Activated CD4-positive, alpha-beta T cell treated with anti-CD3 and anti-CD28 coated beads, Interleukin-2, Interleukin-4, amounts not matched to agents 100 ng/mL and 50 ng/mL, durations not matched to agents 16 hours and 8 hours (primary cell): ENCODE results near the gene GBE1.

Source experiments
- DNase-seq: peaks from one replicate; pipeline ENCODE4 v3.0.0-alpha.2; 2020; ENCODE audit warnings: low spot score

Gene GBE1

DNA sequence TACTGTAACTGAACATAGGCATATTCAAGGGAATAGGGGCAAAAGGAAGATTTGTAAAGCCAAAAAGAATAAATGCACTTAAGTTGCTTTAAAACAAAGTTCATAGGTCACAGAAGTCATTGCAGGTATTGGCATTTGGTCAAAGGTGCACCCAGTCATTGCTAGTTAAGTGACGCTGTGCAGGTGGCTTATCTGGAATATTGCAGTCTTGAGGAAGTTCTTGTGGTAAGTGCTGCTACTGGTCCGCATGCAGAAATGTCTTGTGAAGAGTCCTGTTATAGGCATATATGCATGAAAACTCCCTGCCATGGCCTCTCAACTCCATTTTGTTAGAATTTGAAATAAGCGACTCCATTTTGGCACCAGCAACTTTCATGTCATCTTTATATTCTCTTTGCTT, 293.1 kb downstream of the GBE1 start:
- no peak for DNase-seq

GRCh38 chr3:81466201-81466560, 295.3 kb downstream of the GBE1 start:
- DNase-seq = no peak

DNA sequence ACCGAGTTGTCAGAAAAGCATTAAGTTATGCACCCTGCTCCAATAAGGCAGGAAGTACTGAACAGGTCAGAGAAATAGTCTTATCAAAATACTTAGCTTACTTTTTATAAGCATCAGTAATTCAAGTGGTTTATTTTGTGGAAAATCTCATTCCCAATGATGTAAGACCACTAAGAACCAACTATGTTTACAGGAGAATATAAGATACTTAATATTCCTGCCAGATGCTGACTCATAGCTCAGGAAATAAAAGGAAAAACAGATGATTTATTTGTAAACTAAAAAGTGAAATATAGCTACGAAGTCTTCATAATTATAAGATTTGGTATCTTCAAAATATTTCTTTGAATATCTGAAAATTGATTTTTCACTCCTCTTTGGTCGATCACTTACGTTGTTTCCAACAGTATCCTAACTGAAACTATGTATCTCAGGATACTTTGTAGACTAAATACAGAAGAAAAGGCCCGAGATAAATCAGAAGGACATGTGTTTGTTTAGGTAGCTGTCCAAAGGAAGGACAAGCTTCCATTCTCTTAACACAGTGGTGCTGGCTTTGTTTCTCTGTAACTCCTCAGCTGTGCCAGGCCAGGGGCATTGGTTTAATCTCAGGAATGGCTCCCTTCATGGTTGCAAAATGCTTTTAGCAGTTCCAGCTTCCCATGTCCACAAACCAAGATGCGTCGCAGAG, 295.8 kb downstream of the GBE1 start:
- DNase-seq = no peak

DNA sequence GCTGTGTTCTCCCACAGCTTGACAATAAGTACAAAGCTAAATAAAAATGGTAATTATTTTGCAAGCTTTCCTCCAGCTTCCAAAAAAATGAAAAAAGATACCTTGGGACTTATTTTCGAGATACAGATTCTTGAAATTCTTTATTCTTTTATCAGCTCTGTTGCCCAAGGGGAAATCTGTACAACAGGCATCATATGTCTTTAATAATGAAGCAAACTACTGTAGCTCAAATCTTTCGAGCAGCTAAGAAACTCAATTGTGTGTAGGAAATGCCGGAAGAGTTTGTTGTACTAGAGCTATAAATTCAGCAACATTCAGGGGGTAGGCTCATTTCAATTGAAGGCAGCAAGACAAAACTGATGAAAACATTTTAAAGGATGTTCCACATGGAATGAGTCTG, 297.7 kb downstream of the GBE1 start:
- DNase-seq = no peak

DNA sequence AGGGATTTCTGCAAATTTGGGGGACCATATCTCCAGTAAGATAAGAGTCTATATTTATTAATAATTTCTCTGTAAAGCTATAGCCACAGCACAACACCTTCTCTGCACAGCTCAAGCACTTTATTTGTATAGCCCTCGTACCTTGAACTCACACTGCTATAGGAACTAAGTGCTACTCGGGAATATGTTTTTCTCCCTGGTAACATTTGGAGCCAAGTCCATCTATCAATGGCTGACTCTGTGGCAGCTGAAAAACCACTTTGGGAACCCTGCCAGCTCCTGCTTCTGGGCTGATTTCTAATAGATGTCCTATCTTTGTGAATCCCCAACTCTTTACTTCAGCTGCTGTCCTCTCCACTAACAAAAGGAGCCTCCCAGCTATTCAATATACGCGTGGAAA, 298.5 kb downstream of the GBE1 start:
- DNase-seq = no peak

GRCh38 chr3:81459733-81460132, 301.7 kb downstream of the GBE1 start:
- no peak for DNase-seq

- DNase-seq = no peak
Observed at GRCh38 chr3:81452418-81452817, 309.0 kb downstream of the GBE1 start.

GRCh38 chr3:81451611-81452010, 309.8 kb downstream of the GBE1 start:
- no peak for DNase-seq

DNA sequence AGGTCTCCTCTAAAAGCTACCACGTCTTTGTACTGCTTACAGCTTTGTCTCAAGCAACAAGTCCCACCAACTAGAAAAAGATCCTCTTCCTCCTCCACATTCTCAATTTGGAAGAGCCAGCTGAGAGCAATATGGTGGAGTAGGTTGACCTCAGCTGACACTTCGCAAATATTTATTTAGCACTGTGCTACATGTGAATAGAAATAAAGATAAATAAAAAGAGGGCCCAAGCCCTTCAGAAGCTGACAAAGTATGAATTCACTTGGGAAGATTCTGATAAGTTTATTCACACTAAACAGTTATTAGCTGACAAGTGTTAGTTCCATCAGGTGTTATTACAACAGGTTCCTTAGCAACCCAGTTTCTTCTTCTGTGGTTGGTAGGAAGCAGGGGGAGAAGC, 310.3 kb downstream of the GBE1 start:
- DNase-seq = no peak

DNA sequence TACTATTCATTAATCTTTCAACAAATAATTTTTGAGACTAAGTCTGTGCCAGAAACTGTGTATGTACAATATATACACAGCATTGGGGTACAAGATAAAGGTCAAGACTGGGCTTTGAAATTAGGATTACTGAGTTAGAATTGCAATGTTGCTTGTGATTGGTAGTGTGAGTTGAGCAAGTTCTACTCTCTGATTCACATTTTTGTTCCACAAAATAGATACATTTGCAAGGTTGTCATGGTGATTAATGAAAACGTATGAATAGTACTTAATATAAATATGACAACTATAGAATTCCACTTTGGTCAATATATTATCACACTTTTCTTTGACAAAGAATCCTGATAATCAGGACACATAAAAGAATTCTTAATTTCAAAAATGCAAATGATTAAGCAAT, 314.6 kb downstream of the GBE1 start:
- no peak for DNase-seq

DNA sequence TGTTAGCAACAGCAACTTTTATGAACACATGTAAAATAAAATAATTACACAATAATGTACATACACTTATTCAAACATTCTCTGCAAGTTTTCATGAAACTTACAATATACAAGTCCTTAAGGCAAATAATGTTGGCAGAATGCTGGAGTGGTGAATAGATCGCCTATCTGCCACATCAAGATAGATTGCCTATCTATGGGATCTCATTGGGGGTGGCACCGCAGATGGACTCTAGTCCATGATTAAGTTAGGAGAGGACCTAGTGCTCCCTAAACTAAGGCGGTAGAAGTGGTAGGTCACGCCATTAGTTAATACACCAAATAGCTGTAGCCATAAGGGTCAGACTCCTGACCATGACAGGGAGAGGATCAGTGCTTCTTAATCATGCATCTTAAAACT, 315.7 kb downstream of the GBE1 start:
- no peak for DNase-seq

GRCh38 chr3:81444817-81445460, 316.5 kb downstream of the GBE1 start:
- no peak for DNase-seq

- no peak for DNase-seq
Observed at GRCh38 chr3:81443958-81444357, 317.5 kb downstream of the GBE1 start.

- DNase-seq = no peak
Observed at GRCh38 chr3:81443457-81443782, 318.0 kb downstream of the GBE1 start.

GRCh38 chr3:81442758-81443456, 318.5 kb downstream of the GBE1 start:
- DNase-seq = no peak

DNA sequence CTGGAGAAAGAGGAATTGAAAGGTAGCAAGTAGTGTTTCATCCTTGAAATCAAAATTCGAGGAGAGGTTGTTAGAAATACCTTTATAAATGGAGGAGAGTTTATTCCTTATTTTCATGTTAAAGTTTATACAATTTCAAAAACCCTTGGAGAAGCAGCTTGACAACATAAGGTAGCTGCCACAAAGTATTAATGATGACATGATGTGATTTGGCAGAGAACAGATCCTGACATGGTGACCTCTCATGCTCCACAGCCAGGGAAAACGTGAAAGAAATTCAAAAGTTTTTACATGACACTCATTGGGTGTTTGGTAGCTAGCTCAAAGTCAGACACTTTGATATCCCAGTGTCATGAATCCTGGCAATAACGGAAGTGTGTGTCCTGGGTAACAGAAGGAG, 320.8 kb downstream of the GBE1 start:
- no peak for DNase-seq
